NCI-H2196 (cell line): ENCODE results near the gene POF1B.
"Not testable (repeated sequence)": the region's sequence is repeated elsewhere in the genome, so short reads cannot be mapped to it uniquely, and the experiment has no call there.

Source experiments
- DNase-seq: peaks from one replicate; lab custom pipeline; 2025; ENCODE audit not compliant: unreplicated experiment; lab: John Stamatoyannopoulos, UW

POF1B gene, protein sequence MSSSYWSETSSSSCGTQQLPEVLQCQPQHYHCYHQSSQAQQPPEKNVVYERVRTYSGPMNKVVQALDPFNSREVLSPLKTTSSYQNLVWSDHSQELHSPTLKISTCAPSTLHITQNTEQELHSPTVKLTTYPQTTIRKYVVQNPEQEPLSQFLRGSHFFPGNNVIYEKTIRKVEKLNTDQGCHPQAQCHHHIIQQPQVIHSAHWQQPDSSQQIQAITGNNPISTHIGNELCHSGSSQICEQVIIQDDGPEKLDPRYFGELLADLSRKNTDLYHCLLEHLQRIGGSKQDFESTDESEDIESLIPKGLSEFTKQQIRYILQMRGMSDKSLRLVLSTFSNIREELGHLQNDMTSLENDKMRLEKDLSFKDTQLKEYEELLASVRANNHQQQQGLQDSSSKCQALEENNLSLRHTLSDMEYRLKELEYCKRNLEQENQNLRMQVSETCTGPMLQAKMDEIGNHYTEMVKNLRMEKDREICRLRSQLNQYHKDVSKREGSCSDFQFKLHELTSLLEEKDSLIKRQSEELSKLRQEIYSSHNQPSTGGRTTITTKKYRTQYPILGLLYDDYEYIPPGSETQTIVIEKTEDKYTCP

DNA sequence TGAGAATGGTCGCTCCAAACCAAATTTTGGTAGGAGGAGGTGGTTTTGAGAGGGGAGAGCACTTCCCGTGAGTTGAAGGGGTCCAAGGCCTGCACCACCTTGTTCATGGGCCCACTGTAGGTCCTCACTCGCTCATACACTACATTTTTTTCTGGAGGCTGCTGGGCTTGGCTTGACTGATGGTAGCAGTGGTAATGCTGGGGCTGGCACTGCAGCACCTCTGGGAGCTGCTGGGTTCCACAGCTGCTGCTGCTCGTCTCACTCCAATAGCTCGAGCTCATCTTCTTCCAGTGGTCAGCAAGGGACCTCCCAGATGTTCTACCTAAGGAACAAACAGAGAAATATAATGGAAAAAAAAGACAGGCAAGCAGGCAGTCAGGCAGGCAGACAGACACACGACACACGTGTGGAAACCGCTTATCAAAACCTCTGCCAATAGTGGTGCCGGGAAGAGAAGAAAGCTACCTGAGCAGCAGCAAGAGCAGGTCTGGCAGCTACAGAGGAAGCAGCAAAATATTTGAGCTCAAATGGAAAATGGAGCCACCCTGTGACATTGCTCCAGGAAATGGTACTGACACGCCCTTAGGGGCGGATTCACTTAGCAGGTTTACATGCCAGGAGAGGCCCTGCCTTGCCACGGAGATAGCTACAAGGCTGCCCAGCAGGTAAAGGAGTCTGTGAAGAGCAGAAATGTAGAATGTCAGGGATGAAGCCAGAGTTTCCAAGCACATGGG is at the start of gene POF1B:
POF1B (minus strand) TSS at position 492 of the 734 bp plus-strand sequence; CDS start at position 281, 211 bp downstream.
- DNase-seq, result peak; percentile 16

DNA sequence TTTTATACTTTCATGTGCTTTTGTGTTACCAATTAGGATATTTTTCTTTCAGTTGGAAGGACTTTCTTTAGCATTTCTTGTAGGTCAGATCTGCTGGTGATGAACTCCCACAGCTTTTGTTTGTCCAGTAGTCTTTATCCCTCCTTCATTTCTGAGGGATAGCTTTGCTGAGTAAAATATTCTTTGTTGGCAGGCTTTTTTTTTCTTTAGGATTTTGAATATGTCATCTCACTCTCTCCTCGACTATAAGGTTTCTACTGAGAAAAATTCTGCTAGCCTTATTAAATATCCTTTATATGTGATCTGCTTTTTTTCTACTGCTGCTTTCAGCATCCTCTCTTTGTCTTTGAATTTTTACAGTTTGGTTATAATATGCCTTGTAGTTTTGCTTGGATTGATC is 49.6 kb upstream of the POF1B start:
- DNase-seq, result no peak

DNA sequence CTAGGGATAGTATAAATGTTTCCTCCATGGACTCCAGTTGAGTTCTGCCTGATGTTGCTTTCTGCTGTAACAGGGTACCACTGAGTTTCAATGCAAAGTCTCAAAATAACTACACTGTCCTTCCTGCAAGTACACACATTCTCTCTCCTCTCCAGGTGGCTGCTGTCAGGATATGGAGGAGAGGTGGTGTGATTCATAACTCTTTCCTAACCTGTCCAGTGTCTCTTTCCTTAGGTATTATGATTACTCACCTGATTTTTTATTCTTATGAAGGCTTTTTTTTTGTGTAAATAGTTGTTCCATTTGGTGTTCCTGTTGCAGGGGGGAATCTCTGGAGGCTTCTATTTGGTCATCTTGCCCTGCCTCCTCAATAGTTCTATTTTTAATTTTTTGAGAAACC is 39.8 kb upstream of the POF1B start:
- DNase-seq, result no peak

DNA sequence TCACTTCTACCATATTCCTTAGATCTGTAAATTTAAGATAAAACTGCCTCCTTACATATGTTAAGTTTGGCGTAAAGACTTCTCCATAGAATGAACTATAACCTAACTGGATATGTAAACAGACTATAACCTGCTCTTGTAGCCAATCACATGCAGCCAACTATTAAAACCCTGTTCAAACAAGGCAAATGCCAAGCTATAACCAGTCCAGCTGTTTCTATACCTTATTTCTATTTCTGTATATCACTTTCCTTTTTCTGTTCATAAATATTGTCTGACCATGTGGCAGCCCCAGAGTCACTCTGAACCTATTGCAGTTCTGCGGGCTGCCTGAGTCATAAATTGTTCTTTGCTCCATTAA is 12.4 kb upstream of the POF1B start:
- no peak for DNase-seq

DNA sequence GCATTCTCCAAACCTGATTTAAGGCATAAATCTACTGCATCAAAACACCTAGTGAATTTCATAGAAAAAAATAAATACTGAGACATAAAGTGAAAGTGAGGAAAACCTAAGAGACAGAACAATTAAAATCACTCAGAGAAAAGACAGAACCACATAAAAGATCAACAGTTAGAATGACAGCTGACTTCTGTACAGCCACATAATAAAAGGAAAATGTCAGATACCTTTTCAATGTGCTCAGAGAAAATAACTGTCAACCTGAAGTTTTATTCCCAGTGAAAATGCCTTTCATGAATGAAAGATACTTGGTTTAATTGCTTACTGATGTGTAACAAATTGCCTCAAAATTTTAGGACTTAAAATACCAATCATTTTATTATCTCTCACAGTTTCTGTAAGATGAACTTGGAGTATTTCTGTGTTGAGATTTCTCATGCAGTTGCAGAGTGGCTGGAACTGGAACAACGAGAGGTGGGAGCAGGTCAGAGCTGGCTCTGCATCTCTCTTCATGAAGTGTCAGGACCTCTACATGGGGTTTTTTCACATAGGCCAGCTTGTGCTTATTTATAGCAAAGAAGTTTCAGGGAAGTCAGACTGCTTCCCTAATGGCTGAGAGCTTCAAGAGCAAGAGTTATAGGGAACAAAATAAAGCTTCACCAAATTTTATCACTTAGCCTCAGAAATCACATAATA is 11.9 kb upstream of the POF1B start:
- DNase-seq, result no peak

DNA sequence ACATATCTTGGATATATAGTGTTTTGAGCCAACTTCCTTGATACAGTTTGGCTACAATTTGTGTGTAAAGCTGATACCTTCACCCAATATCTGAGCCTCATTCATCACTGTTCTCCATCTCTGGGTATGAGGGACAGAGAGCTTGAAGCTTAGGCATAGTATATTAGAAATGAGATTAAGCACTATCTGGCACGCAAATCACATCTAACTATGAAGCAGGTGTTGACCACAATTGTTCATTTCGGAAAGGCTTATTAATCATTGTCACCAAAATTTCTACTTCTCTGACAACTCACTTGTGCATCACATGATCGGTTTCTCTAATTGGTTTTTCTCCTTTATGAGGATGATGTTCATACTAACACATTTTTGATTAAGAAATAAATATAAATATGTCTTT is 2.1 kb upstream of the POF1B start:
- no peak for DNase-seq

DNA sequence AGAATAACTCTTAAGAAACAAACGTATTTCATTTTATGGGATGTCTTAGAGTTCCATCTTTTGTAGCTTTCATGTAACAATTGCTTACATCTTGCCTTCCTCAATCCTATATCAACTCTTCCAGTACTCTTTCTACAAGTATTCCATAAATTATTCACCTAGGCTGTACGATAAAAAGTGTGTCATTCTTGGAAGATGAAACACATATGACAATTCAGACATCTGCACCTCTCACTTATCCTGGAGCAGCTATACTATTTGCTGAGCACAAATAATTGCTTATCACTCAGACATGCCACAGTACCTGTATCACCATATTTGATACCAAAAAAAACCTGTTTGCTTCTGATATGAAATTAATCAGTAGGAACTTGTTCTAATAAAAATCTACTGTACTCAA is 1.0 kb downstream of the POF1B start:
- no peak for DNase-seq

DNA sequence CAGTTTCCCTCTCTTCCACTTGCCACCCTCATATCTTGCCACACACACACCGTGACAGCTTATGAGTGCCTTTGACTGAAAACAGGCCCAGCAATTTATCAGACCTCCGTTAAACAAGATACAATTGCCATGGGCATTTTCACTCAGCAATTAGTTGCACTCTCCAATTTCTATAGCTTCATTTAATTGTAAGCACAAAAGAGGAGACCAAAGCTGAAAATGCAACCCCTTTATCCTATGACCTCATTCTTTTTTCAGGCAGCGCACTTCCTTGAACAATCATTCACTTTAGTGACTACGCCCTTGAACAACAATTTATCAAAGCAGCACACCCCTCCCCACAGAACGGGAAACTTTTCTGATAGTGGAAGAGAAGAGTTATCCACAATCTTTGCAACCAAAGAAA is 4.1 kb downstream of the POF1B start:
- no peak for DNase-seq

DNA sequence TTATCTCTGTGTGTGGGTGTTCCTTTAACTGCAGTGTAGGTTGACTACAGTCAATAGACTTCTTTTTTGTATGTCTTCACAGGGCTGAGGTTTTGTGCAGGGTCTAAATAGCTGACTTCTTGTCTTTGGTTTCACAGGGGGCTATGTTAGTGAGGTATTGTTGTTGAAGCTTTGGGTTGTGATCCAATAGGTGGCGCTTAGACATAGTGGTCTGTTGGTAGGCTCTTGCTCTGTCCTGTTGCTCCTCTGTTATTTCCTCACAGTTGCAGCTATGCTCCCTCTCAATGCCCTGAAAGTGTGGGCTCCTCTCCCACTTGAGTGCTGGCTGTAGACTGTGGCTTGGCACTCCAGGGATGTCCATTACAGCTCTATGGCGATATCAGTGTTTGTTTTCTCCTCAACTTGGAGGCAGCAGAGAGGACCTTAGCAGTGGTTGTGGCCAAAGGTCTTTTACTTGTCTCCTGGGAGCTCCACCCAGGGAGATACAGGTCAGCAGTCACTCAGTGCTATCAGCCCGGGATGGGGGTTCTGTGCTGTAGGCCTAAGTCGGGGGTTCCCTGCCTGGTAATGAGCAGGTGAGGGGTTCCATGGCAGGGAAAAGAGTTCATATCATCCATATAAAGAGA is 14.0 kb downstream of the POF1B start:
- no peak for DNase-seq

DNA sequence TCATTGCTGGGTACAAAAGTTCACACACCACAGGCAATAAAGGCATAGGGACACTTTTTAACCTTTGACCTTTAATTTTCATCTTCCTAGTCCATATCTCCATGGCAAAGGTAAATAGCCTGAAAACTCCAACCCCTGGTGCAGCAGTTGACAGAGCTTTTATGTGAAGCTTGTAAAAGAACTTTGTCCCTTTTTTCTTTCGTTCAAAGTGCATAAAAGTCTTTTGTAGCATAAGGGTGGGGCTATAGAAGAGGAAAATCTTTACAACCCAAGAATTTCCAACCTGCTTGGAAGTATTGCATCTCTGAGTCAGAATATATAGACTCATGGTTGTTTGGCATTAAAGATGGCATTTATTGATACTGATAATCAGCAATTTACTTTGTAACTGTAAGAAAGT is 20.4 kb downstream of the POF1B start:
- no peak for DNase-seq

DNA sequence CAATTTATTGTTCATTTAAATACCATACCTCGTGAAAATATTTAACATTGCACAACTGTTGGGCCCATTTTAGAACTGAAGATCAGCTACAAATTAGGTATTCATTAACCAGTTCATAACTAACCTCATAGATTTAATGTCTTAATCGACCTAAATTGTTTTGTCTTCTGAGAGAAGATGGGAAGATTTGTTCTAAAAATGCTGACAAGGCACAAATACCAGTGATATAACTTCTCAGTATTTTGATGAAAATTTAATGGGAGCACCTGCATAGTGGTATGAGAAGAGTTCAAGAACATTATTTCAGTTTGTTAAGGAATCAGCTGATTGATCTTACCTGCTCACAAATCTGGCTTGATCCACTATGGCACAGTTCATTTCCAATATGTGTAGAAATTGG is 33.9 kb downstream of the POF1B start:
- DNase-seq, result no peak

DNA sequence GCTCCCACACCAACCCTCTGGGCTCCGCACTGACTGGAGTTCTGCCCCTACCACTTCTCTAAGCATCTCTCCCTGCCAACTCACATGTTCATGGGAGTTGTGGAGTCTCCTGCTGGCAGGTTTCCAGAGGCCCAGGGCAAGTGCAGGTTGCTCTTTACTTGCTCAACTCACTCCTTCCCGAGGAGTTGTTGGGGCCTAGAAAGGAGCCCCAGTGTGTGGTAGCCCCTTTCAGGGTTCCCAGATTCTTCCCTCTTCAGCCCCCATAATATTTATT is 52.5 kb downstream of the POF1B start:
- no peak for DNase-seq

DNA sequence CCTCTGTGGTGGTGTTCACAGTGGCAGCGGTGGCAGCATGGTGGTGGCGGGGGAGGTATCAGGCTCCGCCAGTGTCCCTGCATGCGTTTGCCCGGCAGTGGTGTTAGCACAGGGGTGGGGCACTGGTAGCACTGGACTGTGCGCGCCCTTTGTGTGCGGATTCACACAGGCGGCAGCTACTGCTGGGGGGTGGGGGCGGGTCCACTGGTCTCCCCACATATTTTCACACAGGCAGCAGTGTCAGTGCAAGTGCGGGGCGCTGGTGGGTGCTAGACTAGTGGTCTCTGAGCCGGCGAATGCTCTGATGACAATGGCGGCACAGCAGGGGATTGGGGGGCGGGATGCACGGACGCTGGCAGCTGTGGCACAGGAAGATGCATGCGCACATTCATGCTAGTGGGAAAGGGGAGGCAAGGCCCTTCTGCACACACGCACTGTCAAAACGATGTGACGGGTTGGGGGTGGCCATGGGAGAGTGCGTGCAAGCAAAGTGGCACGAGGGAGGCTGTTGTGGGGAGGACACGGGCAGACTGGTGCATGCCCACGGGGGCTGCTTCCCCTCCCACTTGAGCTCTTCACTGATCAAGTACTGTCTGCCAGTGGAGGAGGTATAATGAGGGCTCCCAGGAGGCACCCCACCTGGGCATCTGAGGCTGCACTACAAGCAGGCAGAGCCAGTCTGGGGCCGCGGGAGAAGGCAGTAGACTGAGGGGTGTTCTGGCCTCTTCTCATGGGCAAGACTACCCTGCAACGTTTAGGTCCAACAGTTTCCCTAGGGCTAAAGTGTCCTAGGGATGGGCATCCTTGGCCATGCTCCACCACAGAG is 53.0 kb downstream of the POF1B start:
- DNase-seq, result no peak

DNA sequence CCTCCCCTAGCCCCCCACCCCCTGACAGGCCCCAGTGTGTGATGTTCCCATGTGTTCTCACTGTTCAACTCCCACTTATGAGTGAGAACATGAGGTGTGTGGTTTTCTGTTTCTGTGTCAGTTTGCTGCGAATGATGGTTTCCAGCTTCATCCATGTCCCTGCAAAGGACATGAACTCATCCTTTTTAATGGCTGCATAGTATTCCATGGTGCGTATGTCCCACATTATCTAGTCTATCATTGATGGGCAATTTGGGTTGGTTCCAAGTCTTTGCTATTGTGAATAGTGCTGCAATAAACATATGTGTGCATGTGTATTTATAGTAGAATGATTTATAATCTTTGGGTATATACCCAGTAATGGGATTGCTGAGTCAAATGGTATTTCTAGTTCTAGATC is 68.1 kb downstream of the POF1B start:
- not testable (repeated sequence) for DNase-seq

DNA sequence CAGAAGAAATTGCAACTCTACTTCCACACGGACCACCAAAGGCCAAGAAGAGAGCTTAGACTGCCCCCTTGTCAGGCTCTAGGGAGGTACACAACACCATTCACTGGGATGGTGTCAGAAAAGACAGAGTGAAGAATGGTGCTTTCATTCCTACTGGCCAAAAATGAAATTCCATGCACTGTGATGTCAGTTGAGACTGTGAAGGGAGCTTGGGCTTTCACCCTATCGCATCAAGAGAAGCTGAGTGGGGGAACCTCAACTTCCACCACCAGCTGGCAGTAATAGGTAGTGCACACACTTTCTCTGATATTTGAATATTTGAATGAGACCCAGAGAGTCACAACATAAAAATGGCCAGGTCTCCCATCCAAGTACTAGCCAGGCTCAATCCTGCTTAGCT is 69.7 kb downstream of the POF1B start:
- DNase-seq, result no peak

DNA sequence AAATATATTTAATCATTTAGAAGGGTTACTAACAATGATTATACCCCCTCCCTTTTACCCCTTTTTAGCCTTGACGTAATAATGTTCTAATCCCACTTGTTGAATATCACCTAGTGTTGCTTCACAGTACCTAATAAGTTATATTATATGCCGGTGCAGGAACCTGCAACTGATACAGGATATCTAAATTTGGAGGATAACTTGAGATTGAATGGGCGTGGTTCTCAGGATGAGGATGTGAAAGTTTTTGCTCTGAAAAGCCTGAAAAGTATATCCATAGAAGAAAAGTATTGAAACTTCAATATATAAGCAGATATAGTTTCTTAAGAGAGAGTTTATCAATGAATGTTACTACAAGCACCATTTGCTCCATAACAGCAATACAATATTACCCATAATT is 75.9 kb downstream of the POF1B start:
- DNase-seq, result no peak

DNA sequence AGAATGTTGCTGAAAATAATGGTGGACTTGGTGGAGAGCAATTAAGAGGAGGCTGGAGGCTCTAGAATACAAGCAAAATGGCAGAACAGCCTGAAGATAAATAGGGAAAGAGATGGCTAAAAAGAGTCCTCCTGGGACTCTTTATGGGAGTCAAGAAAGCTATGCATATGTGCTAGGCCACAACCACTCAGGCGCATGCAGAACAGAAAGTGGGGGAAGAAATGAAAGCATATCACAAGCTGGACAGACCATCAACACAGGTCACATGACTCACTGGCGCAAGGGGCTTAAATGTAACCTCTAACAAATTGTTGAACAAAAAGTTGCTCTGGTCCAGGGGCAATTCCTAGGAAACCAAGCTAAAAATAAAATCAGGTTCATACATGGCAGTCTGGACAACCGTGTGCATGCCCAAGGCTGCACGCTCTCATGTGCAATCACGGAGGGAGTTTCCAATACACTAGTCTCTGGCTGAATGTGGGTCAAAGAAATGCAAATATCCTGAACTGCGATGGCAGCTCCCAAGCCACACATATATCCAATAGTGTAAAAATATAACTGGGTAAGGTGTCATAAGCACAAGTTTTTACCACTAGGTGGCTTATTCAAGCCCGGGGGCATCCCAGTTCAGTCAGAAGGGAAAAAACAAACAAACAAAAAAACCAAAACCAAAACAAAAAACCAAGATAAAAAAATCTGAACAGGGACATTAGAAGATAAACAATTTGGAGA is 90.3 kb downstream of the POF1B start:
- DNase-seq, result no peak

DNA sequence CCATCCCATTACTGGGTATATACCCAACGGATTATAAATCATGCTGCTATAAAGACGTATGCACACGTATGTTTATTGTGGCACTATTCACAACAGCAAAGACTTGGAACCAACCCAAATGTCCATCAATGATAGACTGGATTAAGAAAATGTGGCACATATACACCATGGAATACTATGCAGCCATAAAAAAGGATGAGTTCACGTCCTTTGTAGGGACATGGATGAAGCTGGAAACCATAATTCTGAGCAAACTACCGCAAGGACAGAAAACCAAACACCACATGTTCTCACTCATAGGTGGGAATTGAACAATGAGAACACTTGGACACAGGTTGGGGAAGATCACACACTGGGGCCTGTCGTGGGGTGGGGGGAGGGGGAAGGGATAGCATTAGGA is 94.2 kb downstream of the POF1B start:
- DNase-seq, result not testable (repeated sequence)

DNA sequence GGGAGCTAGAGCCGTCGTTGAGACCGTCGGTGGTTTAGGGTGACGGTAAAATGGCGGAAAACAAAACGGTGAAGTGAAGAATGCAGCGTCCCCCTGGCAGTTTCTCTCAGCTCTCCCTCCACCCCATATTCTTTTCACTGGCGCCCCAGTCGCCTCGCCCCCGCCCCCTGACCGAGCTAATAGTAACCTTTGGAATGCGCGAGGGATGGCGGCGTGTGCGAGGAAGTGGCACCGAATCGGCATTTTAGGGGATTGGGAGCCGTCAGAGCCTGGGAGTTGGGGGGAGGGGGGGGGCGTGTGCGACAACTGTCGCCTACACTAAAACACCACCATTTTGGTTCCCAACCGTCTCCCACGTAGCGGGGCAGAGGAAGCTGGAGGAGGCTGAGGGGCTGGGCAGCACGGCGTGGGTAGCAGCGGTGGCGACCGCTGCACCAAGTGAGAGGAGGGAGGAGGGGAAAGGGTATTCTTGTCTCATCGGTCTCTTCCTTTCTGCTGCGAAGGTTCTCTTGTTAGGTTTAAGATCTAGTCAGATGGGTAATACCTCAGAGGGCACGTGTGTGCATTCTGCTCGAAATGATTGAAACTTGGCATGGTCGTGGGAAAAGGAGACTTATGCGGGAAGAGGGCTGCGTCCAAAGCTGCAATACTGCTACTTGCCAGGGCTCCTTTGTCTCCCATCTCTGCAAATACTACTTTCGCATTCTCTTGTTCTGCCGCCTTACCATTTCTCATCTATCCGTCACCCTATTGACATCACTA is 134.8 kb downstream of the POF1B start:
- peak; percentile 7 for DNase-seq
